Neural progenitor cell (in vitro differentiated cells): ENCODE measurements around the gene MED17.

Experiments used
- CTCF ChIP-seq: fragments of 200-600 bp; sonication (generic); IDR thresholded peaks from 2 replicates; pipeline ENCODE4 v1.5.1; 2017; ENCODE audit warnings: antibody characterized with exemption, mild to moderate bottlenecking
- EZH2 ChIP-seq: fragments of 200-600 bp; sonication (generic); IDR thresholded peaks from 2 replicates; pipeline ENCODE4 v1.6.1; 2017; ENCODE audit warnings: antibody characterized with exemption, mild to moderate bottlenecking, moderate library complexity
- EZH2phosphoT487 ChIP-seq: fragments of 200-600 bp; sonication (generic); IDR thresholded peaks from 2 replicates; pipeline ENCODE4 v1.6.1; 2017; ENCODE audit warnings: antibody characterized with exemption

GRCh38 chr11:93840180-93840579 is 56.1 kb downstream of the MED17 start:
- no peak for TF ChIP-seq CTCF
- no peak for TF ChIP-seq EZH2phosphoT487
- no peak for TF ChIP-seq EZH2
